GM21529 (cell line): Measurements from ENCODE around the gene FAHD2B.
"Not testable (repeated sequence)": the region's sequence is repeated elsewhere in the genome, so short reads cannot be mapped to it uniquely, and the experiment has no call there.

Experiments used
- ATAC-seq: cut with Tn5 transposase; IDR thresholded peaks from one replicate; pipeline ENCODE4 v1.9.1; 2021; ENCODE audit not compliant: unreplicated experiment

The FAHD2B gene

GRCh38 chr2:97094772-97095611 is at the start of gene FAHD2B:
TSS of gene FAHD2B (minus strand) at chr2:97094882. CDS start at chr2:97091706, 3,176 bp downstream.
- peak; percentile 91 for ATAC-seq

- ATAC-seq: not testable (repeated sequence)
Measured at GRCh38 chr2:97144016-97144415, 49.3 kb upstream of the FAHD2B start.

- not testable (repeated sequence) for ATAC-seq
Measured at GRCh38 chr2:97129090-97129489, 34.4 kb upstream of the FAHD2B start.

- ATAC-seq: peak; percentile 17
Measured at GRCh38 chr2:97113882-97114255, 19.2 kb upstream of the FAHD2B start.

GRCh38 chr2:97113050-97113881 is 18.6 kb upstream of the FAHD2B start, which contains the start of gene ANKRD36:
TSS of gene ANKRD36 (plus strand) at chr2:97113153. CDS start at chr2:97113740, 587 bp downstream.
- ATAC-seq: peak; percentile 87

GRCh38 chr2:97112320-97113049 is 17.8 kb upstream of the FAHD2B start:
- not testable (repeated sequence) for ATAC-seq

- not testable (repeated sequence) for ATAC-seq
Measured at GRCh38 chr2:97111246-97111645, 16.6 kb upstream of the FAHD2B start.

- ATAC-seq: not testable (repeated sequence)
Measured at GRCh38 chr2:97106878-97107277, 12.2 kb upstream of the FAHD2B start.

GRCh38 chr2:97098786-97099372 is 4.2 kb upstream of the FAHD2B start:
- ATAC-seq: not testable (repeated sequence)

GRCh38 chr2:97095661-97096060 is 979 bp upstream of the FAHD2B start:
- ATAC-seq: no peak

GRCh38 chr2:97093983-97094771 is 505 bp downstream of the FAHD2B start:
- ATAC-seq: peak; percentile 37

GRCh38 chr2:97092946-97093345 is 1.7 kb downstream of the FAHD2B start:
- ATAC-seq: not testable (repeated sequence)

GRCh38 chr2:97088706-97089105 is 6.0 kb downstream of the FAHD2B start:
- not testable (repeated sequence) for ATAC-seq

- ATAC-seq: not testable (repeated sequence)
Measured at GRCh38 chr2:97085093-97085492, 9.6 kb downstream of the FAHD2B start.

- not testable (repeated sequence) for ATAC-seq
Measured at GRCh38 chr2:97083516-97083915, 11.2 kb downstream of the FAHD2B start.

GRCh38 chr2:97082206-97082605 is 12.5 kb downstream of the FAHD2B start:
- ATAC-seq: not testable (repeated sequence)

- not testable (repeated sequence) for ATAC-seq
Measured at GRCh38 chr2:97080855-97081254, 13.8 kb downstream of the FAHD2B start.

- not testable (repeated sequence) for ATAC-seq
Measured at GRCh38 chr2:97077213-97077612, 17.5 kb downstream of the FAHD2B start.

- ATAC-seq: not testable (repeated sequence)
Measured at GRCh38 chr2:97070915-97071314, 23.8 kb downstream of the FAHD2B start.

- ATAC-seq: not testable (repeated sequence)
Measured at GRCh38 chr2:97068722-97069121, 26.0 kb downstream of the FAHD2B start.
